Fibroblast of villous mesenchyme (primary cell): ENCODE data around the gene DIMT1. TPM values are rescaled to one million over a fixed set of nuclear protein-coding genes. Genes with fewer than 3 reads are reported as not detected.

Experiments used
- small RNA-seq: library from RNA; depleted of rRNA; stranded (forward); fragments of <200 nt; gene quantifications from one replicate; pipeline ENCODE3, GENCODE V24; 2012
- total RNA-seq: library from RNA; depleted of rRNA; stranded (reverse); fragments of >200 nt; gene quantifications from 2 replicates; pipeline ENCODE4 v1.2.3, GENCODE V29; 2012

DIMT1 gene
- total RNA-seq, 1 donor: 47.5 TPM

Small RNA genes within 50 kb of the gene (small RNA-seq; reads per million reads assigned to genes)
- gene RNU6-661P: not detected

Other genes starting within 250 kb of the DIMT1 start
- 58.3 and 69.1 TPM in 2 replicates for gene KIF2A, start 97.7 kb downstream of the DIMT1 start, total RNA-seq
- 20.9 and 34.5 TPM in 2 replicates for gene IPO11, start 8.9 kb upstream of the DIMT1 start, total RNA-seq
- gene LRRC70, start 174.9 kb upstream of the DIMT1 start, total RNA-seq: 0.64 and 1.3 TPM in 2 replicates